Measurements from ENCODE around the gene UNK.

DNA sequence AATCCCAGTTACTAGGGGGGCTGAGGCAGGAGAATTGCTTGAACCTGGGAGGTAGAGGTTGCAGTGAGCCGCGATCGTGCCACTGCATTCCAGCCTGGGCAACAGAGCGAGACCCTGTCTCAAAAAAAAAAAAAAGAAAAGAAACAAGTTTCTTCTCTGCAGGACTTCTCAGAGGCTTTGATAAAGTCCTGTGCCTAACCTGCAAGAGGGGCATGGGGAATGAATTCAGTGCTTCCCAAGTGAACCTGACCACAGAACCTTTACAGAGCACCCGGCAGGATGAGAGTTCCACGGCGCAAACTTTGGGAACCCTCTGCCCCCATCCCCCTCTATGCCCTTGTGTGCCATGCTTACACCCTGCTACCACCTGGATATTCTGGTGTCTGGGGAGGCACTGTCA, 45.4 kb upstream of the UNK start:
- TF ChIP-seq ELF1 (tag; IDR thresholded peaks at IDR 0.05): no peak
- TF ChIP-seq GABPA (tag; conservative IDR thresholded peaks at IDR 0.05; ENCODE audit: low read depth): no peak
- TF ChIP-seq, protein P1, sequence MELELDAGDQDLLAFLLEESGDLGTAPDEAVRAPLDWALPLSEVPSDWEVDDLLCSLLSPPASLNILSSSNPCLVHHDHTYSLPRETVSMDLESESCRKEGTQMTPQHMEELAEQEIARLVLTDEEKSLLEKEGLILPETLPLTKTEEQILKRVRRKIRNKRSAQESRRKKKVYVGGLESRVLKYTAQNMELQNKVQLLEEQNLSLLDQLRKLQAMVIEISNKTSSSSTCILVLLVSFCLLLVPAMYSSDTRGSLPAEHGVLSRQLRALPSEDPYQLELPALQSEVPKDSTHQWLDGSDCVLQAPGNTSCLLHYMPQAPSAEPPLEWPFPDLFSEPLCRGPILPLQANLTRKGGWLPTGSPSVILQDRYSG (tag; conservative IDR thresholded peaks at IDR 0.05; ENCODE audit: low read depth): no peak
- no peak for TF ChIP-seq GTF2A2 (tag; IDR thresholded peaks at IDR 0.05)
- TF ChIP-seq BRCA1 (IDR thresholded peaks at IDR 0.05): no peak
- TF ChIP-seq BRCA1 (CRISPR knock-in tag; IDR thresholded peaks at IDR 0.05): no peak
- TF ChIP-seq SAFB2 (IDR thresholded peaks at IDR 0.05; ENCODE audit: borderline replicate concordance, low read depth, low read length, severe bottlenecking): no peak
- TF ChIP-seq NFRKB (IDR thresholded peaks at IDR 0.05; ENCODE audit: low read depth): no peak
- no peak for TF ChIP-seq ZNF785 (CRISPR knock-in tag; IDR thresholded peaks at IDR 0.05)
- TF ChIP-seq, protein P2, sequence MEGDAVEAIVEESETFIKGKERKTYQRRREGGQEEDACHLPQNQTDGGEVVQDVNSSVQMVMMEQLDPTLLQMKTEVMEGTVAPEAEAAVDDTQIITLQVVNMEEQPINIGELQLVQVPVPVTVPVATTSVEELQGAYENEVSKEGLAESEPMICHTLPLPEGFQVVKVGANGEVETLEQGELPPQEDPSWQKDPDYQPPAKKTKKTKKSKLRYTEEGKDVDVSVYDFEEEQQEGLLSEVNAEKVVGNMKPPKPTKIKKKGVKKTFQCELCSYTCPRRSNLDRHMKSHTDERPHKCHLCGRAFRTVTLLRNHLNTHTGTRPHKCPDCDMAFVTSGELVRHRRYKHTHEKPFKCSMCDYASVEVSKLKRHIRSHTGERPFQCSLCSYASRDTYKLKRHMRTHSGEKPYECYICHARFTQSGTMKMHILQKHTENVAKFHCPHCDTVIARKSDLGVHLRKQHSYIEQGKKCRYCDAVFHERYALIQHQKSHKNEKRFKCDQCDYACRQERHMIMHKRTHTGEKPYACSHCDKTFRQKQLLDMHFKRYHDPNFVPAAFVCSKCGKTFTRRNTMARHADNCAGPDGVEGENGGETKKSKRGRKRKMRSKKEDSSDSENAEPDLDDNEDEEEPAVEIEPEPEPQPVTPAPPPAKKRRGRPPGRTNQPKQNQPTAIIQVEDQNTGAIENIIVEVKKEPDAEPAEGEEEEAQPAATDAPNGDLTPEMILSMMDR (IDR thresholded peaks at IDR 0.05 in 2 of 3, conservative IDR thresholded peaks at IDR 0.05 in 1 of 3; ENCODE audit: insufficient read depth in 2 of 3, low read depth in 1 of 3, low read length in 3 of 3): no peak
- no peak for TF ChIP-seq ZNF134 (CRISPR knock-in tag; conservative IDR thresholded peaks at IDR 0.05)
- no peak for TF ChIP-seq ZNF175 (CRISPR knock-in tag; IDR thresholded peaks at IDR 0.05; ENCODE audit: low read depth)
